DND-41 (cell line): ENCODE results near the gene TDG.
"Not testable (repeated sequence)": the region's sequence is repeated elsewhere in the genome, so short reads cannot be mapped to it uniquely, and the experiment has no call there.

Source experiments
- ATAC-seq: fragments of 200-7000 bp; cut with Tn5 transposase; 3 replicates; pipeline ENCODE4 v1.9.1; 2021; ENCODE audit warnings: low read depth; ENCODE audit not compliant: insufficient read depth
- DNase-seq: peaks from one replicate; pipeline ENCODE4 v3.0.0-alpha.2; 2020
- H2AFZ ChIP-seq: 2 replicates; pipeline ENCODE4 v1.6.0; 2012; ENCODE audit warnings: low read depth, low read length
- H3K27ac ChIP-seq: 2 replicates; pipeline ENCODE4 v1.5.1; 2012; ENCODE audit warnings: low read length, inconsistent platforms
- H3K27me3 ChIP-seq: fragments of 200-600 bp; sonication (generic); 2 replicates; pipeline ENCODE4 v1.6.0; 2012; ENCODE audit warnings: low read length, mild to moderate bottlenecking, inconsistent platforms; ENCODE audit not compliant: insufficient read depth, poor library complexity
- H3K36me3 ChIP-seq: 2 replicates; pipeline ENCODE4 v1.5.1; 2012; ENCODE audit warnings: low read length, inconsistent platforms; ENCODE audit not compliant: insufficient read depth
- H3K4me1 ChIP-seq: 2 replicates; pipeline ENCODE4 v1.5.1; 2012; ENCODE audit warnings: mild to moderate bottlenecking, low read length; ENCODE audit not compliant: insufficient read depth
- H3K4me2 ChIP-seq: 2 replicates; pipeline ENCODE4 v1.6.0; 2012; ENCODE audit warnings: mild to moderate bottlenecking, moderate library complexity, low read length, inconsistent platforms; ENCODE audit not compliant: insufficient read depth
- H3K4me3 ChIP-seq, 2 experiments: fragments of 200-600 bp in 1 of 2; shearing (Covaris generic) in 1 of 2; 2 replicates each; pipeline ENCODE4 v1.5.1; 2012 to 2016; ENCODE audit warnings: inconsistent platforms in 2 of 2, low read length in 2 of 2, mild to moderate bottlenecking in 2 of 2, low read depth in 1 of 2, moderate library complexity in 1 of 2
- H3K79me2 ChIP-seq: 2 replicates; pipeline ENCODE4 v1.6.0; 2012; ENCODE audit warnings: low read length, inconsistent platforms; ENCODE audit not compliant: insufficient read depth
- H3K9ac ChIP-seq: 2 replicates; pipeline ENCODE4 v1.6.0; 2012; ENCODE audit warnings: low read depth, mild to moderate bottlenecking, inconsistent platforms, low read length, moderate library complexity
- H3K9me3 ChIP-seq: 2 replicates; pipeline ENCODE4 v1.5.1; 2012; ENCODE audit warnings: low read length, moderate library complexity, mild to moderate bottlenecking, inconsistent platforms; ENCODE audit not compliant: insufficient read depth, severe bottlenecking
- H4K20me1 ChIP-seq: 2 replicates; pipeline ENCODE4 v1.6.0; 2012; ENCODE audit warnings: low read length; ENCODE audit not compliant: insufficient read depth
- EZH2 ChIP-seq: IDR thresholded peaks from 3 replicates; pipeline ENCODE4 v1.6.1; 2012; ENCODE audit warnings: borderline replicate concordance, low read depth, mild to moderate bottlenecking, moderate library complexity, low read length, inconsistent platforms; ENCODE audit not compliant: severe bottlenecking
- TF ChIP-seq, protein P1 (sequence below): IDR thresholded peaks from 2 replicates; pipeline ENCODE4 v1.5.1; 2012; ENCODE audit warnings: borderline replicate concordance, low read length, moderate library complexity, mild to moderate bottlenecking; ENCODE audit not compliant: poor library complexity, severe bottlenecking; ENCODE audit errors: extremely low read depth

Gene TDG

DNA sequence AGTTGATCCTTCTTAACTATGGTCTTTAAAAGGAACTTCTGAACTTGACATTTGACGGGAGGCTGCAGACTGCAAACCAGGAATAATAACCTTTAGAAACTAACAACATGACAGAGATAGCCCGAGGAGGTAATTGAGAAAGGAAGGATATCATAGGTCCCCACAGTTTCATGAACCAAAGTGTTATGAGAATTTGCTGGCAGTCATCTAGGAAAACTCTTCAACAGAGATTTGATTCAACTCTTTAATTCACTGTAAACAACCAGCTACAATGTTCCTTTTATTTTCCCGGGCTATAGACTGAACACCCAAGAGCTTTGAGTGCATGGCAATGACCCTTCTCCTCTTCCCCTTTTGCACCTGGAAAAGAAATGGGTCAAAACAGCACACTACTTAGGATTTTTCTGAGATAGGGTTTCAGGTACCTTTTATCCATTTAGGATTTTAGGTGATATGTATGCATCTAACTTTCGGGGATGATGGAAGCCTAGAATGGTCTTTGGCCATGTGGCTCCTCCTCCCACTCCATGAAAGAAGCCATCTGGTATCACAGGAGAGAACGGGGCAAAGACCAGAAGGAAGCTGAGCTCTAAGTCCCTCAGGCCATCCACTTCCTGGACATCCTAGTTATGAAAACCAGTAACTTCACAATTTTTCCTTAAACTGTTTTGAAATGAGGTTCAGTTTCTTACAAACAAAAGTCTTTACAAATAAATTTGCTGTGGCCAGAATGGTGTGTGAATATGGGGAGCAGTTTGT lies 61.3 kb downstream of the TDG start:
- H3K36me3 ChIP-seq: no peaks in the 10 kb centered on the region
- H3K4me2 ChIP-seq: no peak overlapping the region
- TF ChIP-seq EZH2: no peak
- TF ChIP-seq, protein P1, sequence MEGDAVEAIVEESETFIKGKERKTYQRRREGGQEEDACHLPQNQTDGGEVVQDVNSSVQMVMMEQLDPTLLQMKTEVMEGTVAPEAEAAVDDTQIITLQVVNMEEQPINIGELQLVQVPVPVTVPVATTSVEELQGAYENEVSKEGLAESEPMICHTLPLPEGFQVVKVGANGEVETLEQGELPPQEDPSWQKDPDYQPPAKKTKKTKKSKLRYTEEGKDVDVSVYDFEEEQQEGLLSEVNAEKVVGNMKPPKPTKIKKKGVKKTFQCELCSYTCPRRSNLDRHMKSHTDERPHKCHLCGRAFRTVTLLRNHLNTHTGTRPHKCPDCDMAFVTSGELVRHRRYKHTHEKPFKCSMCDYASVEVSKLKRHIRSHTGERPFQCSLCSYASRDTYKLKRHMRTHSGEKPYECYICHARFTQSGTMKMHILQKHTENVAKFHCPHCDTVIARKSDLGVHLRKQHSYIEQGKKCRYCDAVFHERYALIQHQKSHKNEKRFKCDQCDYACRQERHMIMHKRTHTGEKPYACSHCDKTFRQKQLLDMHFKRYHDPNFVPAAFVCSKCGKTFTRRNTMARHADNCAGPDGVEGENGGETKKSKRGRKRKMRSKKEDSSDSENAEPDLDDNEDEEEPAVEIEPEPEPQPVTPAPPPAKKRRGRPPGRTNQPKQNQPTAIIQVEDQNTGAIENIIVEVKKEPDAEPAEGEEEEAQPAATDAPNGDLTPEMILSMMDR: no peak
- ATAC-seq (no peak), DNase-seq (no peak)
- peaks cover 15% of the 10 kb centered on the region for H3K27me3 ChIP-seq
- no peaks in the 10 kb centered on the region for H3K79me2 ChIP-seq
- H3K9ac ChIP-seq: no peak overlapping the region
- no peaks in the 10 kb centered on the region for H3K9me3 ChIP-seq
- no peaks in the 10 kb centered on the region for H4K20me1 ChIP-seq
- no peak overlapping the region for H2AFZ ChIP-seq
- no peak overlapping the region for H3K27ac ChIP-seq
- H3K4me1 ChIP-seq: no peaks in the 10 kb centered on the region
- no peak overlapping the region for H3K4me3 ChIP-seq

DNA sequence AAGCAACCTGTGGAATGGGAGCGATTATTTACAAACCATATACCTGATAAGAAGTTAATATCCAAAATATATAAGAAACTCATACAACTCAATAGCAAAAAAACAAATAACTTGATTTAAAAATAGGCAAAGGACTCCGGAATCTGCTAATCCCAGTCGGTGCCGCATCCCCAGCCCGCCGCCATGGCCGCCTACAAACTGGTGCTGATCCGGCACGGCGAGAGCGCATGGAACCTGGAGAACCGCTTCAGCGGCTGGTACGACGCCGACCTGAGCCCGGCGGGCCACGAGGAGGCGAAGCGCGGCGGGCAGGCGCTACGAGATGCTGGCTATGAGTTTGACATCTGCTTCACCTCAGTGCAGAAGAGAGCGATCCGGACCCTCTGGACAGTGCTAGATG lies 64.9 kb downstream of the TDG start:
- not testable (repeated sequence) for H3K36me3 ChIP-seq, H3K4me3 ChIP-seq, H3K4me2 ChIP-seq, H3K9ac ChIP-seq, H3K79me2 ChIP-seq, DNase-seq, H4K20me1 ChIP-seq, H2AFZ ChIP-seq, H3K9me3 ChIP-seq, H3K4me1 ChIP-seq, H3K27ac ChIP-seq
- ATAC-seq: peak; percentile 67; the same call in 1 of the 3 replicates
- peaks cover 15% of the 10 kb centered on the region for H3K27me3 ChIP-seq

DNA sequence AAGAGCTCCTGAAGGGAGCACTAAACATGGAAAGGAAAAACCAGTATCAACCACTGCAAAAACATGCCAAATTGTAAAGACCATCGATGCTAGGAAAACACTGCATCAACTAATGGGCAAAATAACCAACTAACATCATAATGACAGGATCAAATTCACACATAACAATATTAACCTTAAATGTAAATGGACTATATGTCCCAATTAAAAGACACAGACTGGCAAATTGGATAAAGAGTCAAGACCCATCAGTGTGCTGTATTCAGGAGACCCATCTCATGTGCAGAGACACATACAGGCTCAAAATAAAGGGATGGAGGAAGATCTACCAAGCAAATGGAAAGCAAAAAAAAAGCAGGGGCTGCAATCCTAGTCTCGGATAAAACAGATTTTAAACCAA lies 70.5 kb downstream of the TDG start:
- H3K36me3 ChIP-seq, ATAC-seq, H3K27me3 ChIP-seq, DNase-seq, H3K4me3 ChIP-seq, H4K20me1 ChIP-seq, H3K4me1 ChIP-seq, H3K79me2 ChIP-seq, H2AFZ ChIP-seq, H3K27ac ChIP-seq, H3K9ac ChIP-seq, H3K4me2 ChIP-seq, H3K9me3 ChIP-seq: not testable (repeated sequence)
